Right atrium auricular region (tissue), 2 donors: ENCODE results near the gene TICRR. TPM values are rescaled to one million over a fixed set of nuclear protein-coding genes. Genes with fewer than 3 reads are reported as not detected.

Source experiments
- DNase-seq: peaks from one replicate; pipeline ENCODE4 v3.0.0-alpha.2; 2019; ENCODE audit warnings: low spot score
- H3K27ac ChIP-seq, 2 donors: fragments of 200-600 bp; sonication (generic); 1 replicate in 1 of 2; 2 replicates in 1 of 2; pipeline ENCODE4 v1.5.1; 2016 to 2019
- H3K27me3 ChIP-seq, 2 donors: fragments of 200-600 bp; sonication (generic); one replicate each; pipeline versions ENCODE4 v1.5.1 to v1.6.0; 2017 to 2019
- H3K36me3 ChIP-seq: fragments of 200-600 bp; sonication (generic); one replicate; pipeline ENCODE4 v1.5.1; 2016
- H3K4me1 ChIP-seq, 2 donors: fragments of 200-600 bp; sonication (generic); one replicate each; pipeline versions ENCODE4 v1.5.1 to v1.6.0; 2017 to 2019
- H3K4me3 ChIP-seq, 2 donors: fragments of 200-600 bp; sonication (generic); 1 replicate in 1 of 2; 2 replicates in 1 of 2; pipeline ENCODE4 v1.5.1; 2017 to 2019; ENCODE audit warnings: mild to moderate bottlenecking in 1 of 2, moderate library complexity in 1 of 2
- H3K9me3 ChIP-seq, 2 donors: fragments of 200-600 bp; sonication (generic); one replicate each; pipeline ENCODE4 v1.5.1; 2019
- CTCF ChIP-seq, 2 donors: fragments of 200-600 bp; sonication (generic); IDR thresholded peaks; one replicate each; pipeline ENCODE4 v1.5.1; 2019; ENCODE audit warnings: antibody characterized with exemption in 2 of 2
- total RNA-seq, 2 donors: library from RNA; depleted of rRNA; stranded (reverse); fragments of >200 nt; gene quantifications; one replicate each; pipeline ENCODE4 v1.1.0, GENCODE V29; 2016

Gene TICRR
- total RNA-seq, 2 donors from 2014 or later, result not detected

- Histone ChIP-seq H3K9me3 (no peaks in the 10 kb centered on the region), H3K27ac (no peak overlapping the region), H3K36me3 (no peaks in the 10 kb centered on the region), H3K4me3 (no peak overlapping the region), H3K27me3 (no peaks in the 10 kb centered on the region), H3K4me1 (no peaks in the 10 kb centered on the region)
- no peak for DNase-seq
- TF ChIP-seq CTCF (IDR thresholded peaks at IDR 0.05), result no peak
These were observed 65.8 kb downstream of the TICRR start for GRCh38 chr15:89641053-89641452.

GRCh38 chr15:89642106-89642505 lies 66.8 kb downstream of the TICRR start:
- Histone ChIP-seq H3K4me1 (peaks cover 0 to under 1% of the 10 kb centered on the region in 2 donors), H3K27ac (no peak overlapping the region), H3K36me3 (no peaks in the 10 kb centered on the region), H3K9me3 (no peaks in the 10 kb centered on the region), H3K27me3 (no peaks in the 10 kb centered on the region), H3K4me3 (no peak overlapping the region)
- TF ChIP-seq CTCF (IDR thresholded peaks at IDR 0.05), result no peak
- DNase-seq, result no peak

- peaks cover 0 to 4% of the 10 kb centered on the region in 2 donors for H3K4me1 ChIP-seq
- DNase-seq, result no peak
These were observed 70.4 kb downstream of the TICRR start for GRCh38 chr15:89645680-89646079.

GRCh38 chr15:89646416-89647141 lies 71.3 kb downstream of the TICRR start:
- H3K27me3 ChIP-seq, result no peaks in the 10 kb centered on the region
- TF ChIP-seq CTCF (IDR thresholded peaks at IDR 0.05), result no peak

More at GRCh38 chr15:89645680-89646079, 70.4 kb downstream of the TICRR start:
- H3K27ac ChIP-seq, result no peak overlapping the region
- no peaks in the 10 kb centered on the region for H3K9me3 ChIP-seq
- no peak overlapping the region for H3K4me3 ChIP-seq
- H3K27me3 ChIP-seq, result no peaks in the 10 kb centered on the region
- no peak for TF ChIP-seq CTCF (IDR thresholded peaks at IDR 0.05)
- no peaks in the 10 kb centered on the region for H3K36me3 ChIP-seq

GRCh38 chr15:89647191-89647851 lies 72.1 kb downstream of the TICRR start:
- DNase-seq, result peak; percentile 79
- Histone ChIP-seq H3K36me3 (no peaks in the 10 kb centered on the region), H3K27ac (no peak overlapping the region), H3K4me3 (no peak overlapping the region), H3K27me3 (no peaks in the 10 kb centered on the region), H3K9me3 (no peaks in the 10 kb centered on the region), H3K4me1 (peaks cover 0 to 4% of the 10 kb centered on the region in 2 donors)
- peak; percentile 88 to 91 for TF ChIP-seq CTCF (IDR thresholded peaks at IDR 0.05)

More at GRCh38 chr15:89646416-89647141, 71.3 kb downstream of the TICRR start:
- no peak for DNase-seq
- H3K4me3 ChIP-seq, result no peak overlapping the region
- peaks cover 0 to 4% of the 10 kb centered on the region in 2 donors for H3K4me1 ChIP-seq
- H3K27ac ChIP-seq, result no peak overlapping the region
- no peaks in the 10 kb centered on the region for H3K36me3 ChIP-seq
- H3K9me3 ChIP-seq, result no peaks in the 10 kb centered on the region
